ENCODE results near the gene SSTR3. TPM values are rescaled to one million over a fixed set of nuclear protein-coding genes. Genes with fewer than 3 reads are reported as not detected.

SSTR3 gene
- total RNA-seq, 1 experiment from 2014 or later: not detected

DNA sequence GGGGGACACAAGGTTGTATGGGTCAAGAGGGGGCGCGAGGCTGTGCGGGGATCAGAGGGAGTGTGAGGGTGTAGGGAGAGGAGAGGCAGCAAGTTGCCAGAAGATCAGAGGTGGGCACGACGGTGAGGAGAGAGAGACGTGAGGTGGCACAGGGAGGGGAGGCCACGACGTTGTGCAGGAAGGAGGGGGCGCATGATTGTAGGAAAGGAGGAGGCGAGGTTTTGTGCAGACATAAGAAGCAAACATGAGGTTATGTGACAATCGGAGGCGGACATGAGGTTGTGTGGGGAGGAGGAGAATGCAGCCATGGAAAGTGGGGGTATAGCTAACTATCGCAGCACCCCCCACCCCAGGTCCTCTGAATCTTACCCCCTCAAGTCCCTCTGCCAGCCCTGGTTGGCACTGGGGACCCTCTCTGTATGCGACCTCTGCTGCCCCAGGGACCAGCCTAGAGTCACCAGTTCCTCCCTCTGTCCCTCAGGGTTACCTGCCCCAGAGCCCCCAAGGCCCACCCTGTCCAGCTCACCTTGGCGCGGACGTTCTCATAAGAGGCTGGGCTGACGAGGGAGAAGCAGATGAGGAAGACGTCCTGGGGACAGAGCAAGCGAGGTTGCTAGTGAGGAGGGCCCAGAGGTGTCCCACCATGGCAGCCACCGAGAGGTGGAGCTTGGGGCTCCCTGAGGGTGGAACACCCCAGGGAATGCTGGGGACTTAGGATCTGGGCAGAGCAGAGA, 19.3 kb upstream of the SSTR3 start:
- intact Hi-C loops (cut with micrococcal nuclease): no loop called here
- TF ChIP-seq CTCF (IDR thresholded peaks at IDR 0.05; ENCODE audit: unreplicated experiment): no peak
- BruUV-seq (replicated peaks): no TSS peak
- Mint-ChIP-seq H3K9me3 (ENCODE audit: unreplicated experiment) (no peaks in the 10 kb centered on the region), H3K36me3 (ENCODE audit: insufficient read depth, unreplicated experiment) (peaks cover 10% of the 10 kb centered on the region), H3K4me1 (ENCODE audit: insufficient read depth, unreplicated experiment) (peaks cover 27% of the 10 kb centered on the region), H3K4me3 (ENCODE audit: unreplicated experiment) (no peak overlapping the region), H3K27ac (ENCODE audit: low read depth, unreplicated experiment) (no peak overlapping the region), H3K27me3 (ENCODE audit: insufficient read depth, unreplicated experiment) (no peaks in the 10 kb centered on the region)
- ChIA-PET CTCF (interaction anchor here (0.6 to 1.0 kb wide), 2 partner anchors 30 to 498 kb away, joined by 3 read pairs; no protein-coding TSS in a partner anchor), POLR2A (no interaction called here)
- no peak for DNase-seq (ENCODE audit: unreplicated experiment)

GRCh38 chr22:37230673-37231405, 18.6 kb upstream of the SSTR3 start:
- H3K4me1 Mint-ChIP-seq (ENCODE audit: insufficient read depth, unreplicated experiment): peaks cover 27% of the 10 kb centered on the region
- H3K27me3 Mint-ChIP-seq (ENCODE audit: insufficient read depth, unreplicated experiment): no peaks in the 10 kb centered on the region
- peaks cover 4% of the 10 kb centered on the region for H3K36me3 Mint-ChIP-seq (ENCODE audit: insufficient read depth, unreplicated experiment)
- BruUV-seq (replicated peaks): no TSS peak
- H3K27ac Mint-ChIP-seq (ENCODE audit: low read depth, unreplicated experiment): no peak overlapping the region
- no peak for TF ChIP-seq CTCF (IDR thresholded peaks at IDR 0.05; ENCODE audit: unreplicated experiment)
- DNase-seq (ENCODE audit: unreplicated experiment): no peak
- H3K9me3 Mint-ChIP-seq (ENCODE audit: unreplicated experiment): no peaks in the 10 kb centered on the region
- ChIA-PET POLR2A (interaction anchor here (2.5 kb wide), 1 partner anchor 13 kb away, joined by 7 read pairs; the partner anchor contains the start of gene RAC2), CTCF (interaction anchor here (0.6 to 2.5 kb wide), 2 partner anchors 30 to 269 kb away, joined by 3 to 16 read pairs; no protein-coding TSS in a partner anchor)
- intact Hi-C loops (cut with micrococcal nuclease): no loop called here
- no peak overlapping the region for H3K4me3 Mint-ChIP-seq (ENCODE audit: unreplicated experiment)

DNA sequence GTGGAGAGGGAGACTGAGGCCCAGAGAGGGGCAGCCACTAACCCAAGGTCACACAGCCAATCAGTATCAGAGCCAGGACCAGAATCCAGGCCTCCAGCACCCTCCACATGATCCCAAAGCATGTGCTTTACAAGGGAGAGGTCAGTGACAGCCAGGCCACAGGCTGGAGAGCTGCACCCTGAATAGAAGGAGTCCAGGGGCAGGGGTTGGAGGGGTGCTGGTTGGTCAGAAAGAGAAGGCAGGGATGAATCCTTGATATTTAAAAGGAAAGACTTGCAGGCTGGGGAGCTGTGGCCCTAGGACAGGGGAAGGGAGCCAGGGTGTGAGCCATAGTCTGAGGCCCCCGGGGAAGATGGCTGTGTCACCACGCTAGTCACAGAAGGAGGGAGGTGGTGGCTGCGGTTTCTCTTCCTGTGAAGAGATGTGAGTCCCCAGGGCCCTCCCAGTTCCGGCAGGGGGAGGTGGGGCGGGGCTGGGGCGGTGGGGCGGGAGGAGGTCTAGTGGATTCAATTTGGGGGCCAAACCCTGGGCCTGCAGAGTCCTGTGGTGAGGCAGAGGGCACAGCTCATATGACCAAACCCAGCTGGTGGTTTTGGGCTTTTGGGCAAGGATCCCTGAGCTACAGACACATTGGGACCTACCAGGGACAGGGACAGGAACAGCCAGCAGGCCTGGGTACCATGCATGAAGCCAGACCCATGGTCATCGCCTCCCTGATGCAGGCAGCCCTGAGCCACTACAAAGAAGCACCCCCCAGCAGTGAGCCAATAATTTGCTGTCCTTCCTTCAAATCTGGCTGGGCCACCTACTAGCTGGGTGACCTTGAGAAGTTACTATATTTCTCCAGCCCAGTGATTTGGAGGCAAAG, 17.8 kb upstream of the SSTR3 start:
- H3K27me3 Mint-ChIP-seq (ENCODE audit: insufficient read depth, unreplicated experiment): no peaks in the 10 kb centered on the region
- no peaks in the 10 kb centered on the region for H3K9me3 Mint-ChIP-seq (ENCODE audit: unreplicated experiment)
- intact Hi-C loops (cut with micrococcal nuclease): no loop called here
- peak; percentile 53 for DNase-seq (ENCODE audit: unreplicated experiment)
- no peak for TF ChIP-seq CTCF (IDR thresholded peaks at IDR 0.05; ENCODE audit: unreplicated experiment)
- no TSS peak for BruUV-seq (replicated peaks)
- H3K36me3 Mint-ChIP-seq (ENCODE audit: insufficient read depth, unreplicated experiment): peaks cover 6% of the 10 kb centered on the region
- peak overlapping the region; percentile 32 for H3K27ac Mint-ChIP-seq (ENCODE audit: low read depth, unreplicated experiment)
- ChIA-PET CTCF (interaction anchor here (0.5 to 2.5 kb wide), 6 partner anchors 24 to 275 kb away, joined by 3 to 16 read pairs (median 4); no protein-coding TSS in a partner anchor), POLR2A (interaction anchor here (0.8 to 2.5 kb wide), 3 partner anchors 13 to 31 kb away, joined by 3 to 7 read pairs (median 3); partner anchors contain the start of gene RAC2)
- H3K4me1 Mint-ChIP-seq (ENCODE audit: insufficient read depth, unreplicated experiment): peaks cover 27% of the 10 kb centered on the region
- no peak overlapping the region for H3K4me3 Mint-ChIP-seq (ENCODE audit: unreplicated experiment)

Measured in MCF 10A (cell line).